Parathyroid adenoma (tissue), 2 donors: ENCODE results near the gene GLIS1.

Experiments used
- H2AFZ ChIP-seq: fragments of 300-600 bp; sonication (generic); one replicate; pipeline ENCODE4 v1.7.0; 2017; ENCODE audit warnings: antibody characterized with exemption, mild to moderate bottlenecking
- H3K27ac ChIP-seq: fragments of 300-600 bp; sonication (generic); one replicate; pipeline ENCODE4 v1.7.0; 2017
- H3K27me3 ChIP-seq: fragments of 300-600 bp; sonication (generic); one replicate; pipeline ENCODE4 v1.7.0; 2017; ENCODE audit warnings: low read length; ENCODE audit not compliant: control insufficient read depth, insufficient read depth
- H3K36me3 ChIP-seq: fragments of 300-600 bp; sonication (generic); one replicate; pipeline ENCODE4 v1.7.0; 2017; ENCODE audit warnings: low read length; ENCODE audit not compliant: control insufficient read depth, insufficient read depth
- H3K4me1 ChIP-seq: fragments of 300-600 bp; sonication (generic); one replicate; pipeline ENCODE4 v1.7.0; 2017; ENCODE audit warnings: control low read depth
- H3K4me2 ChIP-seq: fragments of 300-600 bp; sonication (generic); one replicate; pipeline ENCODE4 v1.7.0; 2017; ENCODE audit warnings: low read length
- H3K4me3 ChIP-seq: fragments of 300-600 bp; sonication (generic); one replicate; pipeline ENCODE4 v1.7.0; 2017; ENCODE audit warnings: low read depth, low read length
- H3K79me2 ChIP-seq: fragments of 300-600 bp; sonication (generic); one replicate; pipeline ENCODE4 v1.7.0; 2017; ENCODE audit warnings: control low read depth
- H3K9ac ChIP-seq: fragments of 300-600 bp; sonication (generic); one replicate; pipeline ENCODE4 v1.7.0; 2017; ENCODE audit warnings: mild to moderate bottlenecking
- H3K9me3 ChIP-seq: fragments of 300-600 bp; sonication (generic); one replicate; pipeline ENCODE4 v1.7.0; 2017; ENCODE audit warnings: low read length; ENCODE audit not compliant: control insufficient read depth
- TF ChIP-seq, protein P1 (sequence below): fragments of 300-600 bp; sonication (generic); IDR thresholded peaks from one replicate; pipeline ENCODE4 v1.7.0; 2017; ENCODE audit warnings: antibody characterized with exemption, mild to moderate bottlenecking
- donor health status: primary hyperparathyroidism.

GLIS1 gene

DNA sequence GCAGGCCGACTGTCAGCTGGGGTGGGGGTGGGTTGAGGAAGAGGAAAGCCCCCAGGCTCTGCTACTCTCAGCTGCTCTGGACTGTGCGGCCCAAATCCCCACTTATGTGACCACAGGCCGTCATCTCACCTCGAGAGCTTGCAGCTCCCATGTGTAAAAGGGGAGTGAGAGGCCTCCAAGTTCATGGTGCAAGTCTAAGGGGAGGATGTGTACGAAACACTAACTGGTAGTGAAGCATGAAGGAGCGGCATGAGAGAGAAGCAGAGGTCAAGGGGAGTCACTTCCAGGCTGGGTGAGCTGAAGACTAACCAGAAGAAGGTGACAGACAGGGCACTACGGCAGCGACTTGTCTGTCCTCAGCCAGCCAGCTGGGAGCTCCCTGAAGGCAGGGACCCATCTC lies 43.8 kb downstream of the GLIS1 start:
- Histone ChIP-seq H3K9ac (no peak overlapping the region), H3K27ac (no peak overlapping the region), H3K4me1 (no peaks in the 10 kb centered on the region), H3K36me3 (no peaks in the 10 kb centered on the region), H3K79me2 (no peaks in the 10 kb centered on the region), H3K4me2 (no peak overlapping the region), H2AFZ (no peak overlapping the region), H3K4me3 (no peak overlapping the region), H3K27me3 (no peaks in the 10 kb centered on the region), H3K9me3 (no peaks in the 10 kb centered on the region)
- TF ChIP-seq, protein P1, sequence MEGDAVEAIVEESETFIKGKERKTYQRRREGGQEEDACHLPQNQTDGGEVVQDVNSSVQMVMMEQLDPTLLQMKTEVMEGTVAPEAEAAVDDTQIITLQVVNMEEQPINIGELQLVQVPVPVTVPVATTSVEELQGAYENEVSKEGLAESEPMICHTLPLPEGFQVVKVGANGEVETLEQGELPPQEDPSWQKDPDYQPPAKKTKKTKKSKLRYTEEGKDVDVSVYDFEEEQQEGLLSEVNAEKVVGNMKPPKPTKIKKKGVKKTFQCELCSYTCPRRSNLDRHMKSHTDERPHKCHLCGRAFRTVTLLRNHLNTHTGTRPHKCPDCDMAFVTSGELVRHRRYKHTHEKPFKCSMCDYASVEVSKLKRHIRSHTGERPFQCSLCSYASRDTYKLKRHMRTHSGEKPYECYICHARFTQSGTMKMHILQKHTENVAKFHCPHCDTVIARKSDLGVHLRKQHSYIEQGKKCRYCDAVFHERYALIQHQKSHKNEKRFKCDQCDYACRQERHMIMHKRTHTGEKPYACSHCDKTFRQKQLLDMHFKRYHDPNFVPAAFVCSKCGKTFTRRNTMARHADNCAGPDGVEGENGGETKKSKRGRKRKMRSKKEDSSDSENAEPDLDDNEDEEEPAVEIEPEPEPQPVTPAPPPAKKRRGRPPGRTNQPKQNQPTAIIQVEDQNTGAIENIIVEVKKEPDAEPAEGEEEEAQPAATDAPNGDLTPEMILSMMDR: no peak

DNA sequence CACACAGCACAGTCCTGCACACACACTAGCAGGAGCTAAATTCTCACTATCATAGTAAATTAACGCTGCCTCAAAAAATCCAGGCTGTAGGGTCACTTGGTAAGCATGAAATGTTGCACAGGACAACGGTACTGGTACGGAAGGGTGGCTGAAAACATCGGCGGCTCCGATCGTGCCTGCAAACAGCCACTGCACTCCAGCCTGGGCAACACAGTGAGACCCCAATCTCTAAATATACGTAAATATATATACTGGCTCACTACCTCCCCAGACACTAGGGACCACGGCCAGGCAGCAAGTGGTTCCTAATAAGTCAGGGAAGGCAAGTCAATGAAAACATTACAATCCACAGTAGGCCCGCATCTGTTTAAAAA lies 44.3 kb downstream of the GLIS1 start:
- no peak overlapping the region for H3K9ac ChIP-seq
- H3K36me3 ChIP-seq: no peaks in the 10 kb centered on the region
- H3K27me3 ChIP-seq: no peaks in the 10 kb centered on the region
- no peak overlapping the region for H3K4me2 ChIP-seq
- no peak overlapping the region for H3K27ac ChIP-seq
- H3K4me1 ChIP-seq: no peaks in the 10 kb centered on the region
- H2AFZ ChIP-seq: no peak overlapping the region
- TF ChIP-seq, protein P1: no peak
- H3K9me3 ChIP-seq: no peaks in the 10 kb centered on the region
- H3K79me2 ChIP-seq: no peaks in the 10 kb centered on the region
- no peak overlapping the region for H3K4me3 ChIP-seq

DNA sequence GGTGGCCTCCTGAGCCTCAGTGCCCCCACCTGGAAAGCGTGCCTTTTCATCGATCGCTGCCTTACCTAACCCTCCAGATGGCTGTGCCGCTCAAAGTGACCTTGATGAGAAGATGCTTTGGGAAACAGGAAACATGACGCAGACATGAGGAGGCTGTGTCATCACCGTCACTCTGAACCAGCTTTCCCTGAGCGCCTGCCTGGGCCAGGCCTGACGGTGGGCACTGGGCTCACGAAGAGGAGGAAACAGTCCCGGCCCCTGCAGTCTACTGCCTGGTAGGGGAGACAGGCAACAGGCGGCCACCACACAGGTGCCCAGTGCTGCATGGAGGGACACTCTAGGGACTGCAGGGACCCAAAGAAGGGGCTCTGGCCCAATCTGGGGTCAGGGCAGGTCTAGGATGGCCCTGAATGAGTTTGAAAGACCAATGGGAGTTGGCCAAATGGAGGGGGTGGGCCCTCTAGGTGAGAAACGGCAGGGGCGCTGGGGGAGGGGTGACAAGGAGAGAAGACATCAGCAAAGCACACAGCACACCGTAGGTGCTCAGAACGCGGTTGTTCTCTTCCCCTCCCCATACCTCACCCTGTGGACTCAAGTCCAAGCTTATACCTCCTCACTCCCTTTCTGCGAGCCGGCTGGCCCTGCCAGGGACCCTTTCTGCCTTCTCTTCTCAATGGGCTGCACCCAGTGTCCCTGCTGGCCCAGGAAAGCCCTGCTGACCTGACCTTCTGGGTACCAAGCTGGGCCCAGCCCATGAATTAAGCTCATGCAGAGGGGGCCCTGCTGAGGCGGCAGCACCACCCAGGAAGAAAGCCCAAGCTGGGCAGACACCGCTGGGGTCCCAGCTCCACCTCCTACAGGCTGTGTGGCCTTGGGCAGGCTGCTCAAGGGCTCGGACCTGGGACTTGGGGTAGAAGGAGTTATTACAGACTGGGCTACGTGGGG lies 44.9 kb downstream of the GLIS1 start:
- H3K36me3 ChIP-seq: no peaks in the 10 kb centered on the region
- no peak overlapping the region for H3K4me2 ChIP-seq
- H3K27ac ChIP-seq: no peak overlapping the region
- H2AFZ ChIP-seq: no peak overlapping the region
- H3K9ac ChIP-seq: no peak overlapping the region
- H3K27me3 ChIP-seq: no peaks in the 10 kb centered on the region
- H3K4me3 ChIP-seq: no peak overlapping the region
- no peaks in the 10 kb centered on the region for H3K9me3 ChIP-seq
- H3K4me1 ChIP-seq: no peaks in the 10 kb centered on the region
- no peaks in the 10 kb centered on the region for H3K79me2 ChIP-seq
- TF ChIP-seq, protein P1: no peak

DNA sequence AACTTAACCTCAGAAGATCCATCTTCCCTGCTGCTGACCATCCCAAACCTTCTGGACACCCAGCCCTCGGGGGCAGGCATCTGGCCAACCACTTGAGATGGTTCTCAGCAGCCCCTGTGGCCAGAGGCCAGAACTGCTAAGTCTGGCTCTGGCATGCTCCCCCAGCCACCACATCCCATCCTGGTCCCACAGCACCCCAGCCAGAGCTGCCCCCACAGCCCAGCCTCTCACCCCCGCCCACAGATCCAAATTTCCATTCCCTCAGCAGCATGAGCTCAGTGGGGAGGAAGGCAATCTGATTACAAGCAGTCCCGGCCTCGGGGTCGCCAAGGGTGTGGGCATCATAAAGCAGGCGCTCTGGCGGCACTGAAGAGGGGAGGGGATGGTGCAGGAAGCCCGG lies 45.6 kb downstream of the GLIS1 start:
- Histone ChIP-seq H3K9me3 (no peaks in the 10 kb centered on the region), H3K4me3 (no peak overlapping the region), H3K4me2 (no peak overlapping the region), H3K4me1 (no peaks in the 10 kb centered on the region), H3K27me3 (no peaks in the 10 kb centered on the region), H3K27ac (no peak overlapping the region), H3K36me3 (no peaks in the 10 kb centered on the region), H3K79me2 (no peaks in the 10 kb centered on the region), H3K9ac (no peak overlapping the region), H2AFZ (no peak overlapping the region)
- TF ChIP-seq, protein P1: no peak

DNA sequence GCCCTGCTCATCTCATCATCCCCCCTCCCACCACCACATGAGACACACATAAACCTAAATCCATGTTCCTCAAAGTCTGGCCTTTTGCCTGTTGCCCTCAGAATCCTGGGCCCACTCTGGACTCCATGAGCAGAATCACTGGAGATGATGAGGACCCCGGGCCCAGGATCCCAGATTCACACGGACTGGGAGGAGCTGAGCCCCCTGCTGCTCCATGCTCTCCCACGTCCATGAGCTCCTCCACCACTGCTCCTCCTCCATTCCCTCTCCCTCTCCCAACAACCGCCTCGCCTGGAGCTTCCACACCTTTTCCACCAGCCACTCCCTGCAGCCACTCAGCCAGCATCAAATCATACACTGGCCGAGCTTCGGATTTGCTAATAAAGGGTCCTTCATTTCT lies 47.6 kb downstream of the GLIS1 start:
- Histone ChIP-seq H3K36me3 (no peaks in the 10 kb centered on the region), H2AFZ (no peak overlapping the region), H3K27ac (no peak overlapping the region), H3K27me3 (no peaks in the 10 kb centered on the region), H3K4me1 (no peaks in the 10 kb centered on the region), H3K4me3 (no peak overlapping the region), H3K9me3 (no peaks in the 10 kb centered on the region), H3K9ac (no peak overlapping the region), H3K4me2 (no peak overlapping the region), H3K79me2 (no peaks in the 10 kb centered on the region)
- TF ChIP-seq, protein P1: no peak
